ENCODE measurements around the gene ACSL6. TPM values are rescaled to one million over a fixed set of nuclear protein-coding genes. Genes with fewer than 3 reads are reported as not detected.

ACSL6 gene
- total RNA-seq, 2 donors from 2014 or later = 0.71 to 1.6 TPM

GRCh38 chr5:131945551-131946168 lies 65.8 kb downstream of the ACSL6 start, which contains the start of gene MEIKIN:
Gene MEIKIN, minus strand, starts transcription at chr5:131945663. Its CDS starts 158 bp downstream, at chr5:131945505.
- no peaks in the 10 kb centered on the region for H3K4me1 ChIP-seq
- no peaks in the 10 kb centered on the region for H3K27me3 ChIP-seq
- TF ChIP-seq, protein P1, sequence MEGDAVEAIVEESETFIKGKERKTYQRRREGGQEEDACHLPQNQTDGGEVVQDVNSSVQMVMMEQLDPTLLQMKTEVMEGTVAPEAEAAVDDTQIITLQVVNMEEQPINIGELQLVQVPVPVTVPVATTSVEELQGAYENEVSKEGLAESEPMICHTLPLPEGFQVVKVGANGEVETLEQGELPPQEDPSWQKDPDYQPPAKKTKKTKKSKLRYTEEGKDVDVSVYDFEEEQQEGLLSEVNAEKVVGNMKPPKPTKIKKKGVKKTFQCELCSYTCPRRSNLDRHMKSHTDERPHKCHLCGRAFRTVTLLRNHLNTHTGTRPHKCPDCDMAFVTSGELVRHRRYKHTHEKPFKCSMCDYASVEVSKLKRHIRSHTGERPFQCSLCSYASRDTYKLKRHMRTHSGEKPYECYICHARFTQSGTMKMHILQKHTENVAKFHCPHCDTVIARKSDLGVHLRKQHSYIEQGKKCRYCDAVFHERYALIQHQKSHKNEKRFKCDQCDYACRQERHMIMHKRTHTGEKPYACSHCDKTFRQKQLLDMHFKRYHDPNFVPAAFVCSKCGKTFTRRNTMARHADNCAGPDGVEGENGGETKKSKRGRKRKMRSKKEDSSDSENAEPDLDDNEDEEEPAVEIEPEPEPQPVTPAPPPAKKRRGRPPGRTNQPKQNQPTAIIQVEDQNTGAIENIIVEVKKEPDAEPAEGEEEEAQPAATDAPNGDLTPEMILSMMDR (IDR thresholded peaks at IDR 0.05) = no peak
- H3K9me3 ChIP-seq = no peaks in the 10 kb centered on the region
- H3K4me3 ChIP-seq = no peak within 1 kb of the TSS
- no peaks in the 10 kb centered on the region for H3K36me3 ChIP-seq
- no peak for DNase-seq (ENCODE audit: low spot score)
- H3K27ac ChIP-seq = no peak within 1 kb of the TSS

DNA sequence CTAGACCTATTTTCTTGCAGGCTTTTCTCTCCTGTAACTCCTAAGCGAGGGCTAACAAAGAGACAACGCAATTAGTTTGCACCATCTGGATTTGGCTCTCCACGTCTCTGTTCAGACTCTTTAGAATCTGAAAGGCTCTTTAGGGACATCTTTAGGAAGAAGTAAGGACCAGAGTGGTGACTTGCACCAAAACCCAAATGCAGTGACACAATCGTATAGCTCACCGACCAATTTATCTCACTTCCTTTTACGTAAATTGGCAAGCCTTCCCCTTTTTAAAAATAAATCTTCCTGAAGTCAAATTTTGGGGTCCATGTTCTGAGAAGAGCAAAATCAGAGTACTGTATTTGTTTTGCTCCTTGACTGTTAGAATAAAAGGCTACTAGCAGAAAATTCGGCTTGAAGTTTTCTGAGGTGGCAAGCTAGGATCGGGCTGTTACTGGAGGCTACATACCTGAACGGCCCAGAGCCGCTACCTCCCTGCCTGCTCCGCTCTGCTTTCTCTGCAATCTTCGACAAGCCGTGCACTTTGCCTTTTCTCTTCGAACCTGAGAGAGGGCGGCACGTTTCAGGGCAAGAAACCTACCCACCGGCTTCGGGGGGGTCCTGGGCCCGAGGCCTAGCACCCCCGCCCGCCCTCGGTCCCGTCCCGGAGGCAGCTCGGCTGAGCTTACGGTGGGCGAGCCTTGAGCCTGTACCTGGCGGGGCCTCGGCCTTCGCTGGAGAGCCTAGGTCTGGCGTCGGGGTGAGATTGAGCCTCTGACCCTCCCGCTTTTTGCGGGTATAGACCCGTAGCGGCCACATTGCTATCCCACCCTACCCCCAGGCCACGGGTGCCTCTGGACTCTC lies 66.5 kb downstream of the ACSL6 start:
- Histone ChIP-seq H3K27ac (no peak overlapping the region), H3K4me1 (no peaks in the 10 kb centered on the region), H3K27me3 (no peaks in the 10 kb centered on the region), H3K9me3 (no peaks in the 10 kb centered on the region), H3K4me3 (no peak overlapping the region), H3K36me3 (no peaks in the 10 kb centered on the region)
- DNase-seq (ENCODE audit: low spot score) = no peak
- TF ChIP-seq, protein P1 (IDR thresholded peaks at IDR 0.05) = no peak

GRCh38 chr5:131943916-131944315 lies 67.5 kb downstream of the ACSL6 start:
- Histone ChIP-seq H3K9me3 (no peaks in the 10 kb centered on the region), H3K4me3 (no peak overlapping the region), H3K4me1 (no peaks in the 10 kb centered on the region), H3K27ac (no peak overlapping the region), H3K36me3 (no peaks in the 10 kb centered on the region), H3K27me3 (no peaks in the 10 kb centered on the region)
- TF ChIP-seq, protein P1 (IDR thresholded peaks at IDR 0.05) = no peak
- DNase-seq (ENCODE audit: low spot score) = no peak

DNA sequence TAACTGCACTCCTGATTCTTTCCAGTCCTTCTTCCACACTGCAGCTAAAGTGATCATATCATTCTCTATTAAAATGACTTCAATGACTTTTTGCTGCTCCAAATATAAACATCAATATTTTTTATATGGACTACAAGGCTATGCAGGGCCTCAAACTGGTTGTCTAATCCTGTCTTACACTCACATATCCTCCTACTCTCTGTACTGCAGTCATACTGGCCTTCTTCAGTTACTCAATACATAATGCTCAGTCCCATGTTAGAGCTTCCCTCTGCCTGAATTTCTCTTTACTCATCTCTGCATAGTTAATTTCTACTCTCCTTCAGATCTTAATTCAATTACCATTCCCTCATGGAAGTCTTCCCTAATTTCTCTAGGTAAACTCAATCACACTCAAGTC lies 69.4 kb downstream of the ACSL6 start:
- H3K4me3 ChIP-seq = no peak overlapping the region
- no peak for DNase-seq (ENCODE audit: low spot score)
- H3K27me3 ChIP-seq = no peaks in the 10 kb centered on the region
- H3K9me3 ChIP-seq = no peaks in the 10 kb centered on the region
- no peaks in the 10 kb centered on the region for H3K36me3 ChIP-seq
- TF ChIP-seq, protein P1 (IDR thresholded peaks at IDR 0.05) = no peak
- H3K27ac ChIP-seq = no peak overlapping the region
- no peaks in the 10 kb centered on the region for H3K4me1 ChIP-seq

DNA sequence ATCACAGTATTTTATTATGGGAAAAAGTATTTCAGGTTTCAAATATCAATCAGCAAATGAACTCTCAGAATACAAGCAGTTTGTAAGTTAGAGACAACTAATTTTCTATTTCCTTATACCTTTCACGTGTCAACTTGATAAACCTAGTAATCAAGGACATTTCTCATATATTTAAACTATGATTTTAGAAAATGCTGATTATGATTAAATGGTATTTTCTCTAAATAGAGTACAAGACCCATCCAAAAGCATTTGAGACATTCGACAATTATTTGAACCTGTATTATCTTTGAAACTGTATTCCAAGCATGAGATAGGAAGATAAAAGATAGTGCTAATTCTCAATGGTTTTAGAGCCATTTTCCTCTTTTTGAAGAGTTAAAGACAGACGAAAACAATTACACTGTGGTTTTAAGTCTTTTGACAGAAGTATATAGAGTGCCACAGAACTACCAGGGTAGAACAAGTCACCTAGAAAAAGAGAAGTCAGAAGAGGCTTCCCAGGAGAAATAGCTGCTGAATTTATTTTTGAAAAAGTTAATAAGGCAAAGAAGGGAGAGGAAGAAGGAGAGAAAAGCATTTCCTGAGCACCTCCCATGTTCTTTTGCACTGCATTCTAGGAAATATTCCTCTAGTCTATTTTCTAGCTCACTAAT lies 71.6 kb downstream of the ACSL6 start:
- H3K27ac ChIP-seq = no peak overlapping the region
- TF ChIP-seq, protein P1 (IDR thresholded peaks at IDR 0.05) = no peak
- H3K36me3 ChIP-seq = no peaks in the 10 kb centered on the region
- no peaks in the 10 kb centered on the region for H3K27me3 ChIP-seq
- DNase-seq (ENCODE audit: low spot score) = no peak
- H3K4me1 ChIP-seq = no peaks in the 10 kb centered on the region
- H3K4me3 ChIP-seq = no peak overlapping the region
- H3K9me3 ChIP-seq = no peaks in the 10 kb centered on the region

Measured in right atrium auricular region (tissue), 2 donors.